DMS114 treated with DMSO at 0.1 percent for 48 hours (cell line): ENCODE data around the gene RPL38.

ENCODE experiments used
- DNase-seq: peaks from one replicate; lab custom pipeline; 2025; ENCODE audit not compliant: unreplicated experiment; lab: John Stamatoyannopoulos, UW

RPL38 gene

GRCh38 chr17:74224959-74225725 lies 21.7 kb downstream of the RPL38 start:
- no peak for DNase-seq

- DNase-seq, result no peak
Measured at GRCh38 chr17:74226252-74226651, 22.8 kb downstream of the RPL38 start.

- DNase-seq, result no peak
Measured at GRCh38 chr17:74227271-74228080, 24.0 kb downstream of the RPL38 start.

- DNase-seq, result no peak
Measured at GRCh38 chr17:74228306-74228978, 25.0 kb downstream of the RPL38 start.

GRCh38 chr17:74230896-74231295 lies 27.4 kb downstream of the RPL38 start:
- DNase-seq, result no peak

- no peak for DNase-seq
Measured at GRCh38 chr17:74231928-74232907, 28.7 kb downstream of the RPL38 start.

- DNase-seq, result no peak
Measured at GRCh38 chr17:74233937-74234336, 30.5 kb downstream of the RPL38 start.

- DNase-seq, result no peak
Measured at GRCh38 chr17:74234486-74234885, 31.0 kb downstream of the RPL38 start.

- DNase-seq, result no peak
Measured at GRCh38 chr17:74235040-74235581, 31.6 kb downstream of the RPL38 start.

- no peak for DNase-seq
Measured at GRCh38 chr17:74235911-74236371, 32.5 kb downstream of the RPL38 start.

- no peak for DNase-seq
Measured at GRCh38 chr17:74237321-74237720, 33.8 kb downstream of the RPL38 start.

- DNase-seq, result no peak
Measured at GRCh38 chr17:74239172-74239571, 35.7 kb downstream of the RPL38 start.

- DNase-seq, result no peak
Measured at GRCh38 chr17:74240618-74241205, 37.2 kb downstream of the RPL38 start.

- DNase-seq, result no peak
Measured at GRCh38 chr17:74241431-74241830, 38.0 kb downstream of the RPL38 start.

GRCh38 chr17:74241847-74242246 lies 38.4 kb downstream of the RPL38 start:
- DNase-seq, result no peak

GRCh38 chr17:74243013-74243755 lies 39.7 kb downstream of the RPL38 start:
- no peak for DNase-seq

- DNase-seq, result no peak
Measured at GRCh38 chr17:74244128-74244527, 40.6 kb downstream of the RPL38 start.

GRCh38 chr17:74244548-74244947 lies 41.1 kb downstream of the RPL38 start:
- DNase-seq, result no peak
